ENCODE data around the gene FUT2. TPM values are rescaled to one million over a fixed set of nuclear protein-coding genes. Genes with fewer than 3 reads are reported as not detected.

FUT2 gene
- total and polyA plus RNA-seq, 2 of the 13 experiments (the other 11 are each of a cell fraction or from before 2014, with no cell fraction given), result 0.07 TPM; not detected in 1

DNA sequence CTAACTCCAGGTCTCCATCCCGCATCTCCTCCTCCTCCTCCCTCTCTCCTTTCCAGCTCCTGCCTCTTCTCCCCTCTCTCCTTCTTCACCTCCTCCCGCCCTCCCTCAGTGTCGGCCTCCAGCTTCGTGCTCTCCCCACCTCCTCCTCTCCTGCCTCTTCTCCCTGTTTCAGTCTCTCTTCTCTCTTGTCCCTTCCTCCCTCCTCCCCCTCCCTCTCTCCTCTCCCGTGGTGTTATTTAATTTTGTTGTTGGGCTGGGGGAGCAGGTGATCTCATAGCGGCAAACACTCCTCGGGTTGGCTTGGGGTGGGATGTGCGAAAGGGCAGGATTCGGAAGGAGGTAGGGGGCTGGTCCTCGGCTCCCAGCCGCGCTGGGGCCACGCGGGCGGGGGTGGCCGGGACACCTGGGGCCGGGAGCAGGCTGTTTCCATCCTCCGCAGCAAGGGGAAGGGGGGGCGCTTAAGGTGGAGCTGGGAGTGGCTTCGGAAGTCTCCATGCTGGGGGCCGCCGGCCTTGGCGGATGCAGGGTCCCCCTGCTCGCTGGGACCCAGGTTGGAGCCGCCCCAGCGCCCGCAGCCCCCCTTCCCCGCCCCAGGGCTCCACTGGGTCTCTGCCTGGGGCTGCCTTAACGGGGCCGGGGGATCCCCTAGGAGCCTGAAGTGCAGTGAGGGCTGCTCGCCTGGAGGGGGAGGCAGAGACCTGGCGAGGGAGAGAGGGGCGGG lies 49.6 kb upstream of the FUT2 start, which contains the start of gene CA11 (continued):
- TF ChIP-seq, protein P1, sequence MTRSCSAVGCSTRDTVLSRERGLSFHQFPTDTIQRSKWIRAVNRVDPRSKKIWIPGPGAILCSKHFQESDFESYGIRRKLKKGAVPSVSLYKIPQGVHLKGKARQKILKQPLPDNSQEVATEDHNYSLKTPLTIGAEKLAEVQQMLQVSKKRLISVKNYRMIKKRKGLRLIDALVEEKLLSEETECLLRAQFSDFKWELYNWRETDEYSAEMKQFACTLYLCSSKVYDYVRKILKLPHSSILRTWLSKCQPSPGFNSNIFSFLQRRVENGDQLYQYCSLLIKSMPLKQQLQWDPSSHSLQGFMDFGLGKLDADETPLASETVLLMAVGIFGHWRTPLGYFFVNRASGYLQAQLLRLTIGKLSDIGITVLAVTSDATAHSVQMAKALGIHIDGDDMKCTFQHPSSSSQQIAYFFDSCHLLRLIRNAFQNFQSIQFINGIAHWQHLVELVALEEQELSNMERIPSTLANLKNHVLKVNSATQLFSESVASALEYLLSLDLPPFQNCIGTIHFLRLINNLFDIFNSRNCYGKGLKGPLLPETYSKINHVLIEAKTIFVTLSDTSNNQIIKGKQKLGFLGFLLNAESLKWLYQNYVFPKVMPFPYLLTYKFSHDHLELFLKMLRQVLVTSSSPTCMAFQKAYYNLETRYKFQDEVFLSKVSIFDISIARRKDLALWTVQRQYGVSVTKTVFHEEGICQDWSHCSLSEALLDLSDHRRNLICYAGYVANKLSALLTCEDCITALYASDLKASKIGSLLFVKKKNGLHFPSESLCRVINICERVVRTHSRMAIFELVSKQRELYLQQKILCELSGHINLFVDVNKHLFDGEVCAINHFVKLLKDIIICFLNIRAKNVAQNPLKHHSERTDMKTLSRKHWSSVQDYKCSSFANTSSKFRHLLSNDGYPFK (CRISPR knock-in tag; IDR thresholded peaks at IDR 0.05; ENCODE audit: borderline replicate concordance), result peak; percentile 32; the same call in 1 of the 2 replicates
- TF ChIP-seq ZNF614 (CRISPR knock-in tag; IDR thresholded peaks at IDR 0.05; ENCODE audit: borderline replicate concordance) (peak; percentile 62; the same call in 1 of the 2 replicates), ZSCAN29 (CRISPR knock-in tag; conservative IDR thresholded peaks at IDR 0.05) (no peak), NPAS2 (CRISPR knock-in tag; IDR thresholded peaks at IDR 0.05; ENCODE audit: borderline replicate concordance) (no peak), NCOA5 (CRISPR knock-in tag; IDR thresholded peaks at IDR 0.05) (no peak), ZNF660 (CRISPR knock-in tag; IDR thresholded peaks at IDR 0.05; ENCODE audit: borderline replicate concordance, low read depth) (no peak), ZKSCAN8 (CRISPR knock-in tag; IDR thresholded peaks at IDR 0.05; ENCODE audit: borderline replicate concordance) (0 out of 2 replicates have a peak, but pooled peaks have one; percentile 33), ZNF850 (CRISPR knock-in tag; conservative IDR thresholded peaks at IDR 0.05) (no peak), ZMYM2 (CRISPR knock-in tag; IDR thresholded peaks at IDR 0.05) (no peak), ZNF121 (CRISPR knock-in tag; IDR thresholded peaks at IDR 0.05) (no peak), SNAPC2 (CRISPR knock-in tag; IDR thresholded peaks at IDR 0.05) (no peak), REXO4 (CRISPR knock-in tag; IDR thresholded peaks at IDR 0.05; ENCODE audit: borderline replicate concordance) (no peak), ZNF335 (CRISPR knock-in tag; IDR thresholded peaks at IDR 0.05) (no peak)
- TF ChIP-seq, protein P2, sequence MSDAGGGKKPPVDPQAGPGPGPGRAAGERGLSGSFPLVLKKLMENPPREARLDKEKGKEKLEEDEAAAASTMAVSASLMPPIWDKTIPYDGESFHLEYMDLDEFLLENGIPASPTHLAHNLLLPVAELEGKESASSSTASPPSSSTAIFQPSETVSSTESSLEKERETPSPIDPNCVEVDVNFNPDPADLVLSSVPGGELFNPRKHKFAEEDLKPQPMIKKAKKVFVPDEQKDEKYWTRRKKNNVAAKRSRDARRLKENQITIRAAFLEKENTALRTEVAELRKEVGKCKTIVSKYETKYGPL (CRISPR knock-in tag; IDR thresholded peaks at IDR 0.05), result no peak
- TF ChIP-seq, protein P3, sequence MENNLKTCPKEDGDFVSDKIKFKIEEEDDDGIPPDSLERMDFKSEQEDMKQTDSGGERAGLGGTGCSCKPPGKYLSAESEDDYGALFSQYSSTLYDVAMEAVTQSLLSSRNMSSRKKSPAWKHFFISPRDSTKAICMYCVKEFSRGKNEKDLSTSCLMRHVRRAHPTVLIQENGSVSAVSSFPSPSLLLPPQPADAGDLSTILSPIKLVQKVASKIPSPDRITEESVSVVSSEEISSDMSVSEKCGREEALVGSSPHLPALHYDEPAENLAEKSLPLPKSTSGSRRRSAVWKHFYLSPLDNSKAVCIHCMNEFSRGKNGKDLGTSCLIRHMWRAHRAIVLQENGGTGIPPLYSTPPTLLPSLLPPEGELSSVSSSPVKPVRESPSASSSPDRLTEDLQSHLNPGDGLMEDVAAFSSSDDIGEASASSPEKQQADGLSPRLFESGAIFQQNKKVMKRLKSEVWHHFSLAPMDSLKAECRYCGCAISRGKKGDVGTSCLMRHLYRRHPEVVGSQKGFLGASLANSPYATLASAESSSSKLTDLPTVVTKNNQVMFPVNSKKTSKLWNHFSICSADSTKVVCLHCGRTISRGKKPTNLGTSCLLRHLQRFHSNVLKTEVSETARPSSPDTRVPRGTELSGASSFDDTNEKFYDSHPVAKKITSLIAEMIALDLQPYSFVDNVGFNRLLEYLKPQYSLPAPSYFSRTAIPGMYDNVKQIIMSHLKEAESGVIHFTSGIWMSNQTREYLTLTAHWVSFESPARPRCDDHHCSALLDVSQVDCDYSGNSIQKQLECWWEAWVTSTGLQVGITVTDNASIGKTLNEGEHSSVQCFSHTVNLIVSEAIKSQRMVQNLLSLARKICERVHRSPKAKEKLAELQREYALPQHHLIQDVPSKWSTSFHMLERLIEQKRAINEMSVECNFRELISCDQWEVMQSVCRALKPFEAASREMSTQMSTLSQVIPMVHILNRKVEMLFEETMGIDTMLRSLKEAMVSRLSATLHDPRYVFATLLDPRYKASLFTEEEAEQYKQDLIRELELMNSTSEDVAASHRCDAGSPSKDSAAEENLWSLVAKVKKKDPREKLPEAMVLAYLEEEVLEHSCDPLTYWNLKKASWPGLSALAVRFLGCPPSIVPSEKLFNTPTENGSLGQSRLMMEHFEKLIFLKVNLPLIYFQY (CRISPR knock-in tag; IDR thresholded peaks at IDR 0.05; ENCODE audit: borderline replicate concordance), result no peak
- TF ChIP-seq, protein P4, sequence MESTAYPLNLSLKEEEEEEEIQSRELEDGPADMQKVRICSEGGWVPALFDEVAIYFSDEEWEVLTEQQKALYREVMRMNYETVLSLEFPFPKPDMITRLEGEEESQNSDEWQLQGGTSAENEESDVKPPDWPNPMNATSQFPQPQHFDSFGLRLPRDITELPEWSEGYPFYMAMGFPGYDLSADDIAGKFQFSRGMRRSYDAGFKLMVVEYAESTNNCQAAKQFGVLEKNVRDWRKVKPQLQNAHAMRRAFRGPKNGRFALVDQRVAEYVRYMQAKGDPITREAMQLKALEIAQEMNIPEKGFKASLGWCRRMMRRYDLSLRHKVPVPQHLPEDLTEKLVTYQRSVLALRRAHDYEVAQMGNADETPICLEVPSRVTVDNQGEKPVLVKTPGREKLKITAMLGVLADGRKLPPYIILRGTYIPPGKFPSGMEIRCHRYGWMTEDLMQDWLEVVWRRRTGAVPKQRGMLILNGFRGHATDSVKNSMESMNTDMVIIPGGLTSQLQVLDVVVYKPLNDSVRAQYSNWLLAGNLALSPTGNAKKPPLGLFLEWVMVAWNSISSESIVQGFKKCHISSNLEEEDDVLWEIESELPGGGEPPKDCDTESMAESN (CRISPR knock-in tag; conservative IDR thresholded peaks at IDR 0.05), result no peak
- TF ChIP-seq, protein P5, sequence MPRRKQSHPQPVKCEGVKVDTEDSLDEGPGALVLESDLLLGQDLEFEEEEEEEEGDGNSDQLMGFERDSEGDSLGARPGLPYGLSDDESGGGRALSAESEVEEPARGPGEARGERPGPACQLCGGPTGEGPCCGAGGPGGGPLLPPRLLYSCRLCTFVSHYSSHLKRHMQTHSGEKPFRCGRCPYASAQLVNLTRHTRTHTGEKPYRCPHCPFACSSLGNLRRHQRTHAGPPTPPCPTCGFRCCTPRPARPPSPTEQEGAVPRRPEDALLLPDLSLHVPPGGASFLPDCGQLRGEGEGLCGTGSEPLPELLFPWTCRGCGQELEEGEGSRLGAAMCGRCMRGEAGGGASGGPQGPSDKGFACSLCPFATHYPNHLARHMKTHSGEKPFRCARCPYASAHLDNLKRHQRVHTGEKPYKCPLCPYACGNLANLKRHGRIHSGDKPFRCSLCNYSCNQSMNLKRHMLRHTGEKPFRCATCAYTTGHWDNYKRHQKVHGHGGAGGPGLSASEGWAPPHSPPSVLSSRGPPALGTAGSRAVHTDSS (CRISPR knock-in tag; conservative IDR thresholded peaks at IDR 0.05), result no peak
